ENCODE data around the gene NLRP5. TPM values are rescaled to one million over a fixed set of nuclear protein-coding genes. Genes with fewer than 3 reads are reported as not detected.

The NLRP5 gene
- polyA plus RNA-seq, 3 donors: not detected

- Histone ChIP-seq H3K79me2 (ENCODE audit: insufficient read depth, low read length) (peaks cover 17% of the 10 kb centered on the region), H3K36me3 (replicated peaks in 1 of 2; ENCODE audit: control insufficient read depth in 1 of 2, insufficient read depth in 2 of 2, low read length in 2 of 2) (peaks cover 24 to 28% of the 10 kb centered on the region in 2 donors), H3K9me3 (replicated peaks in 1 of 2; ENCODE audit: control insufficient read depth in 1 of 2, insufficient read depth in 1 of 2, low read length in 2 of 2) (peaks cover 0 to 9% of the 10 kb centered on the region in 2 donors), H2AFZ (ENCODE audit: insufficient read depth, low read depth, low read length, poor library complexity, severe bottlenecking) (no peak overlapping the region), H3K4me3 (replicated peaks in 1 of 3; ENCODE audit: low read depth in 2 of 3, low read length in 3 of 3) (no peak overlapping the region), H3K4me2 (replicated peaks; ENCODE audit: extremely low read depth, low read length, poor library complexity, severe bottlenecking) (no peak overlapping the region), H3K4me1 (ENCODE audit: control insufficient read depth in 1 of 2, insufficient read depth in 2 of 2, low read length in 2 of 2) (peaks cover 11 to 12% of the 10 kb centered on the region in 2 donors), H4K20me1 (ENCODE audit: insufficient read depth, low read length) (peaks cover 70% of the 10 kb centered on the region), H3K9ac (ENCODE audit: insufficient read depth, low read length, poor library complexity, severe bottlenecking) (no peak overlapping the region), H3K27ac (ENCODE audit: low read depth in 1 of 2, low read length in 2 of 2) (no peak overlapping the region), H3K27me3 (ENCODE audit: control insufficient read depth in 2 of 2, insufficient read depth in 2 of 2, low read length in 2 of 2) (peaks cover 0 to 4% of the 10 kb centered on the region in 2 donors)
- H3K4me1 Mint-ChIP-seq: peaks cover 18% of the 10 kb centered on the region
- no peak overlapping the region for H3K27ac Mint-ChIP-seq
- TF ChIP-seq, protein P1, sequence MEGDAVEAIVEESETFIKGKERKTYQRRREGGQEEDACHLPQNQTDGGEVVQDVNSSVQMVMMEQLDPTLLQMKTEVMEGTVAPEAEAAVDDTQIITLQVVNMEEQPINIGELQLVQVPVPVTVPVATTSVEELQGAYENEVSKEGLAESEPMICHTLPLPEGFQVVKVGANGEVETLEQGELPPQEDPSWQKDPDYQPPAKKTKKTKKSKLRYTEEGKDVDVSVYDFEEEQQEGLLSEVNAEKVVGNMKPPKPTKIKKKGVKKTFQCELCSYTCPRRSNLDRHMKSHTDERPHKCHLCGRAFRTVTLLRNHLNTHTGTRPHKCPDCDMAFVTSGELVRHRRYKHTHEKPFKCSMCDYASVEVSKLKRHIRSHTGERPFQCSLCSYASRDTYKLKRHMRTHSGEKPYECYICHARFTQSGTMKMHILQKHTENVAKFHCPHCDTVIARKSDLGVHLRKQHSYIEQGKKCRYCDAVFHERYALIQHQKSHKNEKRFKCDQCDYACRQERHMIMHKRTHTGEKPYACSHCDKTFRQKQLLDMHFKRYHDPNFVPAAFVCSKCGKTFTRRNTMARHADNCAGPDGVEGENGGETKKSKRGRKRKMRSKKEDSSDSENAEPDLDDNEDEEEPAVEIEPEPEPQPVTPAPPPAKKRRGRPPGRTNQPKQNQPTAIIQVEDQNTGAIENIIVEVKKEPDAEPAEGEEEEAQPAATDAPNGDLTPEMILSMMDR (IDR thresholded peaks at IDR 0.05): no peak
- intact Hi-C loops (cut with micrococcal nuclease): no loop called here
- H3K36me3 Mint-ChIP-seq: peaks cover 30 to 36% of the 10 kb centered on the region in 2 donors
- H3K27me3 Mint-ChIP-seq (ENCODE audit: low read depth in 3 of 3): peaks cover 14 to 22% (median 19%) of the 10 kb centered on the region in 3 donors
- 95% methylated on average over 4 of the region's 10 CpGs for WGBS (ENCODE audit: insufficient coverage)
- H3K4me3 Mint-ChIP-seq: no peak overlapping the region
- H3K9me3 Mint-ChIP-seq: peaks cover 0 to 6% (median 2%) of the 10 kb centered on the region in 7 donors
- DNase-seq: no peak
Measured at GRCh38 chr19:56085571-56086275, 99.1 kb downstream of the NLRP5 start.

DNA sequence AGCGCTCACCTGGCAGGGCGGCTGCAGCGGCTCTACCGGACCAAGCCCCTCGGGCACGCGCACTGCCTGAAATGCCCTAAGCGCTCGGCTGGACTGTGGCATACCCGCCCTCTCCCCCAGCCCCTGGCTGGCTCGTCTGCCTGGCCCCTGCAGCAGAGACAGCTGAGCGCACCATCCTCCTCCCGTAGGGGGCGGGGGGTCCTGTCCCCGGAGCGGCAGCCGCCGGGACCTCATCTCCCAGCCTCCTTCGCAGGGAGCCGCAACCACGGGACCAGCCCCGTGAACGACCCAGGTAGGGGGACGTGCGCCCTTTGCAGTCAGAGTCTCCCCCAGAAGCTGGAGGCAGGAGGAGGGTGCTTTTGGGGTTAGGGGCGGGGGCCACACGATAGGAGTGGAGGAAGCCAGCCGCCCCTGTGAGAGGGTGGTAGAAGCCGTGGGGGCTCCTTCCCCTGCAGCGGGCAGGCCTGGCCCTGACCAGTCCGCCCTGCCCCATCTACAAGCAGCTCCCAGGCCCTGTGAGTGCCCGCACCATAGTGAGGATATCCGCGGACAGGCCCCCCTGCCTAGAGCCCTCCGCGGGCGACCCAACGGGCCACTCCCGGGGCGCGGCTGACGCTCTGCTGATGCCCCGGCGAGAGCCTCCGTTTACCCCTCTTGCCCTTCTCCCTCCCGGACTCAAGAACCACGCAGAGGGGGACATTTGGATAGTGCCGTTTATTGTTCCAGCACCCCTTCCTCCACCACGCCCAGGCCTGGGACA is 100.3 kb downstream of the NLRP5 start:
- no peak overlapping the region for H3K4me3 Mint-ChIP-seq
- Histone ChIP-seq H3K4me3 (replicated peaks in 1 of 3; ENCODE audit: low read depth in 2 of 3, low read length in 3 of 3) (no peak overlapping the region), H3K9ac (ENCODE audit: insufficient read depth, low read length, poor library complexity, severe bottlenecking) (no peak overlapping the region), H3K36me3 (replicated peaks in 1 of 2; ENCODE audit: control insufficient read depth in 1 of 2, insufficient read depth in 2 of 2, low read length in 2 of 2) (peaks cover 28 to 35% of the 10 kb centered on the region in 2 donors), H4K20me1 (ENCODE audit: insufficient read depth, low read length) (peaks cover 81% of the 10 kb centered on the region), H3K4me1 (ENCODE audit: control insufficient read depth in 1 of 2, insufficient read depth in 2 of 2, low read length in 2 of 2) (peaks cover under 1% of the 10 kb centered on the region in 2 donors), H3K9me3 (replicated peaks in 1 of 2; ENCODE audit: control insufficient read depth in 1 of 2, insufficient read depth in 1 of 2, low read length in 2 of 2) (peaks cover 0 to 9% of the 10 kb centered on the region in 2 donors), H3K27me3 (ENCODE audit: control insufficient read depth in 2 of 2, insufficient read depth in 2 of 2, low read length in 2 of 2) (peaks cover 0 to 3% of the 10 kb centered on the region in 2 donors), H2AFZ (ENCODE audit: insufficient read depth, low read depth, low read length, poor library complexity, severe bottlenecking) (no peak overlapping the region), H3K4me2 (replicated peaks; ENCODE audit: extremely low read depth, low read length, poor library complexity, severe bottlenecking) (no peak overlapping the region), H3K79me2 (ENCODE audit: insufficient read depth, low read length) (peaks cover 28% of the 10 kb centered on the region), H3K27ac (ENCODE audit: low read depth in 1 of 2, low read length in 2 of 2) (no peak overlapping the region)
- no peak for DNase-seq
- 91% methylated on average over 48 of the region's 49 CpGs for WGBS (ENCODE audit: insufficient coverage)
- peaks cover 36 to 47% of the 10 kb centered on the region in 2 donors for H3K36me3 Mint-ChIP-seq
- intact Hi-C loops (cut with micrococcal nuclease): no loop called here
- H3K27ac Mint-ChIP-seq: peak overlapping the region in 2 of 7 donors; percentile 56 to 59
- H3K9me3 Mint-ChIP-seq: peaks cover 0 to 6% (median 2%) of the 10 kb centered on the region in 7 donors
- TF ChIP-seq, protein P1 (IDR thresholded peaks at IDR 0.05): no peak
- H3K4me1 Mint-ChIP-seq: peaks cover 13% of the 10 kb centered on the region
- peaks cover 6 to 12% (median 8%) of the 10 kb centered on the region in 3 donors for H3K27me3 Mint-ChIP-seq (ENCODE audit: low read depth in 3 of 3)

All from CD14-positive monocyte (primary cell).